Measurements from ENCODE around the gene AP1S1.
"Not testable (repeated sequence)": the region's sequence is repeated elsewhere in the genome, so short reads cannot be mapped to it uniquely, and the experiment has no call there.

AP1S1 gene

DNA sequence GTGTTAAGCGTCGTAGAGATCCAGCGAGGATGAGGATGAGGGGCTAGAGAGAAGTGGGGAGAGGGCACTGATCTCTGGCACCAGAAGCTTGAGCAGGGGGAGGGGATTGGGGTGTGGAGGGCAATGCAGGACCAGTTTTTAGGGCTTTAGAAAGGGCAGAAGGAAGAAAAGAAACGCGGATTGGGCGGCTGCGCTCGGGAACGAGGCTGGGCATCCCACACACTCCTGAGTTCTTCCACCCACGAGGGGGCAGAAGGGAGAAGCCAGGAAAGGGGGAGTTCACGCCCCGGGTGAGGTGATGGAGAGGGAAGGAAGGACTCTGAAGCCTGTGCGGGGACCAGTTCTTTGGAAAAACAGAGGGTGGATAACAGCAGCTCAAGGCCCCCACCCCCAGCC, 17.2 kb downstream of the AP1S1 start:
- DNase-seq (ENCODE audit: low spot score) = peak; percentile 58

DNA sequence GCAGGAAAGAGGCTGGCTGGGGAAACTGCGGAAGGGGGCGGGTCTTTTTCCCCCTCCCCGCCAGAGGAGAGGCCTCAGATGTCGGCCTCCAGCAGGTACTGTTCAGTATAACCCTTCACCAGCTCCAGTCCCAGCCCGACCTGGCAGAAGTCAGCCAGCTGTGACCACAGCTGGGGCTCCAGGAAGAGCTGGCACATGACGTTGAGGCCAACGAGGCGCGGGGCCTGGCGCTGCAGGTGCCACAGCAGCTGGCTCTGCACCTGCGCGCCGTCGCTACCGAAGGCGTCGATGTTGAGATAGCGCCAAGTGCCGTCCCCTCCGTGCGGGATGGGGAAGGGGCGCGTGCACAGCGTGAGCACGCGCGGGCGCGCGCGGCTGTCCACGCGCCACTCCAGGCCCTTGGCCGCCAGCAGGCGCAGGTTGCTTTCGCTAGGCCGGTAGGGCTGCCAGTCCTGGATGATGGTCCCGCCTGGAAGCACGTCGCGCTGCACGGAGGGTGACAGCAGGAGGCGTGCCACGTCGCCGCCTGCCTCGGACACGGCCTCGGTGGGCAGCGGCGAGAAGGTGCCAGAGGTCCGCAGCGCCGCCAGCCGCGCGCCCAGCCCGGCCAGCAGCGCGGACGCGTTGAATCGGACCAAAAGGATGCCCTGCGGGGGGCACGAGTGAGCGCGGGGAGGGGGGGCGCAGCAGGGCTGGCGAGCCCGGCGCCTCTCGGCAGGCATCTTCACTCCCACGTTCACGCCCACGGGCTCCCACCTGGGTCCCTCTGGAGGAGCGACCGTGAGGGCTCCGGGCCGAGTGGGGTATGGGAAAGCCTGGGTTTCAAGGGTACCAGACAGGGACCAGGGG, 18.0 kb downstream of the AP1S1 start:
- peak; percentile 52 for DNase-seq (ENCODE audit: low spot score)

DNA sequence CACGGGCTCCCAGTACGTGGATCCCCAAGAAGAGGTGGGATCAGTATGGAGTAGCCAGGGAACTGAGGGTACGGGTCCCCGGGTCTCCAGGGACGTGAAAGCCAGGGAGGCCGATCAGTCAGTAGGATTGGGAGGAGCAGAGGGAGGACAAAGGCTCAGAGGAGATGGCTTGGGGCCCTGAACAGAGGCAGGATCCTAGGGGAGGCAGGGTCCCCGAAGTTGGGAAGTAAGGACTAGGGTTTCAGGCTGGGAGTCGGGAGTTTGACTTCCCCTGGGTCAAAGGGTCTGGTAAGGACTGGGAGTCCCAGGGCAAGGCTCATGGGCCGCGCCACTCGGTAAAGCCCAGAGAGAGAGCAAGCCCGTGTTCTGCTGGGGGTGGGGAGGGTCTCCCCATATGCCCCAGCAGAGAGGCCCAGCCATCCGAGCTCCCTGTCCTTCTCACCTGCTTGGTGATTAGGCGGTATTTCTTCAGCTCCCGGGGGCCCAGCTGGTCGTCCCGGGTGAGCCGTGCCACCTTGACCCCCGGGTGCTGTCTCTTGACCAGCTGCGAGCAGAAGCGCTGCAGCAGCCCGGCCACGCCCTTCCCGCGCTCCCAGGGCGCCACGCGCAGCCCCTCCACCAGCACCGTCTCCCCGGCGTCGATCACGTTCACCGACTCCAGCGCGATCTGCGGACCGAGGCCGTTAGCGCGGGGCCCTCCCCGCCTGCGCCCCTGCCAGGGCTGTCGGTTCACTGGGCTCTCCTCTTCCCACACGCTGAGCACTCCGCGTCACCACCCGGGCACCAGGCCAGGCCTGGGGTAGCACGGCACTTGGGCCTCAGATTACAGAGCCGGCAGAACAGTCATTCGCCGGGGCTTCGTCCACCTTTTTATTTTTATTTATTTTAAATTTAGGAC, 18.8 kb downstream of the AP1S1 start:
- DNase-seq (ENCODE audit: low spot score) = peak; percentile 54

DNA sequence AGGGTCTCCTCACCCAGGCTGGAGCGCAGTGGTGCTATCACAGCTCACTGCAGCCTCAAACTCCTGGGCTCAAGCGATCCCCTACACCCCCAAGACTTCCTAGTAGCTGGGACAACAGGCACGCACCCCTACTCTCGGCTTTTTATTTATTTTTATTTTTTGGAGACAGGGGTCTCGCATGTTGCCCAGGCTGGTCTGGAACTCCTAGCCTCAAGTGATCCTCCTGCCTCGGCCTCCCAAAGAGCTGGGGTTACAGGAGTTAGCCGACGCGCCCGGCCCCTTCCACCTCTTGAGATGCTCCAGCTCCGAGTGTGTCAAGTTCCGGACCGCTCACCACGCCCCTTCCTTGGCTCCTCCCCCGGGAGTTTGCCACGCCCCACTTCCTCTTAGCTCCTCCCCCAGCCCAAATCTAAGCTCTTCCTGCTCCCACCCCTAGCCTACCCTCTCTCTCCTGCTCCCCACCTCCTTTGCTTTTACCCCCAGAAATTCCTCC, 19.5 kb downstream of the AP1S1 start:
- DNase-seq (ENCODE audit: low spot score) = peak; percentile 68

DNA sequence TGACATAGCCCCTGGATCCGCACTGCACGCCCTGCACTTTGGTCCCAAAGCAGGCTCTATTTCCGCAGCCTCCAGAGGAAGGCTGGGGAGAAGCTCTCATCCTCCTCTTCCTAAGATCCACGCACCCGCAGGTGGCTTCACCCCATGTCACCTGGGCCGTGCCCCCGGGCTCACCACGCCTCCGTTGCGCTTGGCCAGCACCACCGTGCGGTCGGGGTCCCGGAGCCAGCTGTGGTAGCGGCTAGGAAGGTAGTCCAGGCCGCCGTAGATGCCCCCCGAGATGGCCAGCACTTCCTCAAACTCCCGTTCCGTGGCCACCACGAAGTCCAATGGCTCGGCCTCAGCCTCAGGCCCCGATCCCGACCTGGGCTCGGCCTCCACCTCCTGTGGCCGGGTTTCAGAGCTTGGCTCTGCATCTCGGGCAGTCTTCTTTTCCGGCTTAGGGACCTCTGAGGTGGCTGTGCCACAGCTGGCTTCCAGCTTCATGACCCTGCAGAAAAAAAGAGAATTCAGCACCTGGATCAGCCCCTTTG, 20.1 kb downstream of the AP1S1 start:
- DNase-seq (ENCODE audit: low spot score) = no peak

DNA sequence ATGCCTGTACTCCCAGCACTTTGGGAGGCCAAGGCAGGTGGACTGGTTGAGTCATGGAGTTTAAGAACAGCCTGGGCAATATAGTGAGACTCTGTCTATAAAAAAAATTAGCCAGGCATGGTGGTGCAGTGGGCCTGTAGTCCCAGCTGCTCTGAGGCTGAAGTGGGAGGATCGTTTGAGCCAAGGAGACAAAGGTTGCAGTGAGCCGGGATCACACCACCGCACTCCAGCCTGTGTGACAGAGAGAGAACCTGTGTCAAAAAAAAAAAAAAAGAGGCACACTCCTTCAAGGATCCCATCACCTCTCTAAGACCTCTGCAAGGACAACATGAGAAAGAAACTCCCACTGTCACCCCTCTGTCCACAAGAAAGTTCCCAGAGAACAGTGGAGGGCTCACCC, 21.4 kb downstream of the AP1S1 start:
- DNase-seq (ENCODE audit: low spot score) = no peak

DNA sequence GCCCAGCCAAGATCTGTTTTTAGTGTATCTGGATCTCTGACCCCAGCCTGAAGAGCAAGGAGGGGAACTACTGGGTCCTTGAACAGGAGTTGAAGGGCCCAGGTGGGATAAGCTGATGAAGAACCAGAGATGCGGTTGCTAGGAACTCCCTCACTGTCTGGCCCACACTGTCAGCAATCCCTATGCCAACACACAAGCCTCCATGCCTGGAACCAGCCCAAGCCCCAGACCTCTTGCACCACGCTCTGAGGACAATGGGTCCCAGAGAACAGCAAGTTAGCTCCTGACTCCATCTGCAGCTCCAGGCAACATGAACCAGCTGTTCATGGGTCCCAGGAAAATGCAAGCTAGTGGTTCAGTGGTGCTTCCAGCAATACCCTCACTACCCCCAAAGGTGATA, 23.4 kb downstream of the AP1S1 start:
- DNase-seq (ENCODE audit: low spot score) = no peak

DNA sequence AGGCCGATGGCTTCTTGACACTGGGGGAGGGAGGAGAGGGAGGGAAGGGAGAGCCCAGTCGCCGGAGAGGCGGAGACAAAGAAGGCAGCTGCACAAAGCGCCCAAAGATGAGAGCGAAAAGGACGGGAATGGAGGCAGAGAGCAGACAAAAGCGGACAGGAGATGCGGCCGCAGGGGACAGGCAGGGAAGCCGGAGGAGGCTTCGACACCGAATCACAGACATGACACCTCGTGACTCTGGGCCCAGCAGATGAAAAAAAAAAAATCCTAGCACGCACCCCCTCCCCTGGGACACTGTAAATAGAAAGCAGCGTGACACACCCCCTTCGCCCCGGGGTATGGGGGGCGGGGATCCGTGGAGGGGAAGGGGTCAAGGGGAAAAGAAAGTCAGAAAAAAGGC, 24.8 kb downstream of the AP1S1 start:
- no peak for DNase-seq (ENCODE audit: low spot score)

DNA sequence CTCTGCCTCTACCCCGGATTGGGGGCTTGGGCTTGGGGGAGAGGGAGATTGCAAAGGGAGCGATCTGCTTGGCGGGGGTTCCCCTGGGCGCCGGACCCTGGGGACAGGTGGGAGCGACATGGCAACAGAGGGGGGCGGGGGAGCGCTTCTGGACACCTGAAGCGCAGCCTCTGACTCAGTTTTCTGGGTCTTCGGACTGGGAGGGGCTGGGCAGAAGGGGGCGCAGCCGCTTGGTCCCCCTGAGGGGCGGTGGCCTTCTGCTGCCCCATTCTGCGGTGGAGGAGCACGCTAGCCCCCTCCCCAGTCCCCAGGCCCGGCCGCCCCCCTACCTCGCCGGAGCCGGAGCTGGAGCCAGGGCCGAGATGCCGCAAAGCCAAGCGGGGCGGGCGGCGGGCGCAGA, 25.4 kb downstream of the AP1S1 start:
- no peak for DNase-seq (ENCODE audit: low spot score)

DNA sequence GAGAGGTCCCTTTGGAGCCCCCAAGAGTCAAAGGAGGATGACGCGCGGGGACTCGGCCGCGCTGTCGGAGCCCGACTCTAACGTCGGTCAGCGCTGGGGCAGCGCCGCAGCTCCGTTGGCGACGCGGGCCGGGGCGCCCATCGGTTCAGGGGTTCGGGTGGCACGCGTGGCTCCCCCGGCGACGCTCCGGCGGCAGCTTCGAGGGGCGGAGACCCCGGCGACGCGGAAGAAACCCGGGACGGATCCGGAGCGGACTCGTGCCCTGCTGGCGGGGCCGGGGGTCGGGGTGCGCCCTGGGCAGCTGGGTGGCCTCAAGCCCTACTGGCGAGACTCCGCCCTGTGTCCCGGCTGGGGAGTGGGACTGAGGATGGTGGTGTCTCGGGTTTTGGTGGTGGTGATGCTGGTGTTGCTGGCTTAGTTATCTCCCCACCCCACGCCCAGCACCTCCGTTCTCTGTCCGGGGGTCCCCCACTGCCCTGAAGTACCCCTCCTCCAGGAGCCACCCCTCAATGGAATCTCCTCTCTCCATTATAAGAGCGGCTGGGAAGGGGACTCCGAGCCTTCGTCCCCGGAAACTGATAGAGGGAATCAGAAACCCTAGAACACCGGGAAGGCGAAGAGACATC, 26.0 kb downstream of the AP1S1 start, which contains the start of gene NAT16:
Gene NAT16 (minus strand): TSS at position 164 of the 626 bp plus-strand sequence. CDS start 5,486 bp downstream, outside the sequence.
- DNase-seq (ENCODE audit: low spot score) = no peak

DNA sequence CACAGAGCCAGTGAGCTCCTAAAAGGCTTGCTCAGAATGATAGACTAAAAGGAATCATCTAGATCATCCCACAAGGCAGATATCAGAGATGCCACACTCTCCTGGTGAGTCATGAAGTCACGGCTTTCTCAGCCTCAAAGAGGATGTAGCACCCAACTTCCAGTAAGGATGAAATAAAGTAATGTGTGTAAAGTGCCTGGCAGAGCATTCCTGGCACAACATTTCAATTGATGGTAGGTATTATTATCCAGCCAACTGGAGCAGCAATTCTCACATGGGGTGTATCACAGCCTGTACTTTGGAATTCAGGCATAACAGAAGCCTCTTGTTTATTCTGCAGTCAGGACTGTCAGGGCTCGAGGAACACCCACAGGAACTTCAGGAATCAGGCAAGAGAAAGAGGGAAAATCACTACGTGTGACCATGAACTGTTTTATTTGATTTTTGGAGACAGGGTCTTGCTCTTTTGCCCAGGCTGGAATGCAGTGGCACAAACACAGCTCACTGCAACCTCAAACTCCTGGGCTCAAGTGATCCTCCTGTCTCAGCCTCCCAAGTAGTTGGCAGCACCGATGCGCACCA, 31.1 kb downstream of the AP1S1 start:
- DNase-seq (ENCODE audit: low spot score) = no peak

DNA sequence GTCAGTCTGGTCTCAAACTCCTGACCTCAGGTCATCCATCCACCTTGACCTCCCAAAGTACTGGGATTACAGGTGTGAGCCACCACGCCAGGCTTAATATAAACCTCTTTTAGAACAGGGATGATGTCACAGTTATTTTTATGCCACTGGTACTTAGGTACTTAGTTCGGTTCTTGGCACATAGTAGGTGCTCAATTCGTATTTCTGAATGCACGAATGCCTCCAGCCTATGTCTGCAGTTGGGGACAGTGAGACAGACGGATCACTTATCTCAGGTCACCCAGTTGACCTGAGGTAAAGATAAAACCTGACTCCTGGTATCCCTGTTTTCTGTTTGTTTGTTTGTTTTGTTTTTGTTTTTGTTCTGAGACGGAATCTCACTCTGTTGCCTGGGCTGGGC, 31.9 kb downstream of the AP1S1 start:
- no peak for DNase-seq (ENCODE audit: low spot score)

DNA sequence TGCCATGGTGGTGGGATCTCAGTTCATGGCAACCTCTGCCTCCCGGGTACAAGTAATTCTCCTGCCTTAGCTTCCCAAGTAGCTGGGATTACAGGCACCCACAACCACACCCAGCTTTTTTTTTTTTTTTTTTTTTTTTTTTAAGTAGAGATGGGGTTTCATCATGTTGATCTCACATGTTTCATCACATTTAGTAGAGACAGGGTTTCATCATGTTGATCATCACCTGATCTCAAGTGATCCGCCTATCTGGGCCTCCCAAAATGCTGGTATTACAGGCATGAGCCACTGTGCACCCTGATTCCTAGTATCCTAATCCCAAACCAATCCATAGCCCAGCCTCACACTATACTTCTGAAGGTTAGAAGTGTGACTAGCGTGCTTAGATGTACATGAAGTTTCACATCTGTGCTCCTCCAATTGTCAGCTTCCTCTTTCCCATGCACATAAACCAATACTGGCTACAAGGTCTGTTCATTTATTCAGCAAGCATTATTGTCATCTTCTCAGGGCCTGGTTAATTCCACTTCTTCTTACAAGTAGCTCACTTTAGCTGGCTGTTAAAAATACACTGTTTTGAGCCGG, 32.7 kb downstream of the AP1S1 start:
- no peak for DNase-seq (ENCODE audit: low spot score)

DNA sequence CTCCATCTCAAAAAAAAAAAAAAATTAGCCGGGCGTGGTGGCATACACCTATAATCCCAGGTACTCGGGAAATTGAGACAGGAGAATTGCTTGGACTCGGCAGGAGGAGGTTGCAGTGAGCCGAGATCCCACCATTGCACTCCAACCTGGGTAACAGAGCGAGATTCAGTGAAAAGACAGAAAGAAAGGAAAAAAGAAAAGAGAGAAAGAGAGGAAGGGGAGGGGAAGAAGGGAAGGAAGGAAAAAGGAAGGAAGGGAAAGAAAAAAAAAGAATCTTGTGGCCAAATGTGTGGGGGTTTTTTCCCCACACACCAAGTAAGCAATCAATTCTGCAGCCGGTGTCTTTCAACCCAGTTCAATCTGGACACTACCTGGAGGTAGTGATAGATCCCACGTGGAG, 34.8 kb downstream of the AP1S1 start:
- no peak for DNase-seq (ENCODE audit: low spot score)

DNA sequence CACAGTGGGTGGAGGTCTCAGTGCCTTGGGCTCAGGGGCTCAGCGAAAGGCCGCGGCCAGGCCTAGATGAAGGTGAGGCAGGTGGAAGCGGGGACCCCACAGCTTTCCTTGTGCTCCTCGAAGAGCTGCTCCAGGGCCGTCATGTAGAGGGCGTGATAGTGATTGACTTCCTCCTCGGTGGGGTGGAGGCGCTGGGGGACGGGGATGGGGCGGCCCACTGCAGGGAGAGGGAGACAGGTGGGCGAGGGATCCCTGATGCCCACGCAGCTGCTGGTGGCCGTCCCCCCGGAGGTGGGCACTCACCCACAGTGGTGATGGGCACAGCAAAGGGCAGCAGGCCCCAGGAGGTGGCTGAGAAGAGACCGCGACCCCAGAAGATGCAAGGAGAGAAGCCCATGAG, 41.6 kb downstream of the AP1S1 start:
- no peak for DNase-seq (ENCODE audit: low spot score)

DNA sequence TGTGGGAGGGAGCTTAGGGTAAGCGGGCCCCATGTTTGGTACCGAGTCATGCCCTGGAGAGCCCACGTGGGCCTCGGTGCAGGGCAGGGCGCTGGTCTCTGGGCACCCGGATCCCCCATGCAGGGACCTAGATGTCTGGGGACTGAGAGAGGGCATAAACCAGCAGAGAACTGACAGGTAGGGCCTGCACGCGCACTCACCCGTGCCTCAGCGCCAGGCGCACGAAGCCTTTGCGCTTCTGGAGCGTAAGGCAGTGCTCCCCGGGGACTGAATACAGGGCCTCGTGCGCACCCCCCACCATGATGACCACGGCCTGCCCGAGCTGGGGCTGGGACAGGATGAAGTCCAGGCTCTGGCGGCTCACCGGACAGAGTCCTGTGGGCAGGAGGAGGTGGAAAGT, 43.7 kb downstream of the AP1S1 start:
- DNase-seq (ENCODE audit: low spot score) = peak; percentile 28

DNA sequence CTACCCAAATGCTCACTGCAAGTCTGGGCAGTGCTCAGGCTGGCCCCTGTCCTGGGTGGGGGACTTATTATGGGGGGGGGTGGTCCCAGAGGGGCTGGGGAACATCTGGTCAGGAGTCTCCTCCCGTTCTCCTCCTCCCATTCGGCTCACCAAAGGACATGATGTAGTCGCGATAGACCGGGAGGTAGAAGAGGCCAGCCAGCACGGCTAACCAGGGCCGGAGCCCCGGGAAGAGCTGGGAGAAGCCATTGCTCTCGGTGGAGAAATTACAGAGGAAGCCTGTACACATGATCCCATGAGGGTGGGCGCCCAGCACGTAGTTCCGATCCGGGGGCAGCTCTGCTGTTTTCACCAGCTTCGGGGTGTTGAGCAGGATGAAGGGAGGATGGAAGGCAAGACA, 44.2 kb downstream of the AP1S1 start:
- no peak for DNase-seq (ENCODE audit: low spot score)

DNA sequence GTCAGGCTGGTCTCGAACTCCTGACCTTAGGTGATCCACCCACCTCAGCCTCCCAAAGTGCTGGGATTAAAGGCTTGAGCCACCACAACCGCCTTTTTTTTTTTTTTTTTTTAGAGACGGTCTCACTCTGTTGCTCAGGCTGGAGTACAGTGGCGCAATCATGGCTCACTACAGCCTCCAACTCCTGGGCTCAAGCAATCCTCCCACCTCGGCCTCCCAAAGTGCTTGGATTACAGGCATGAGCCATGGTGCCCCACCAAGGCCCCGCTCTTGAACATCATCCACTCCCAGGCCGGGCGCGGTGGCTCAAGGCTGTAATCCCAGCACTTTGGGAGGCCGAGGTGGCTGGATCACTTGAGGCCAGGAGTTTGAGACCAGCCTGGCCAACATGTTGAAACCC, 45.2 kb downstream of the AP1S1 start:
- not testable (repeated sequence) for DNase-seq (ENCODE audit: low spot score)

DNA sequence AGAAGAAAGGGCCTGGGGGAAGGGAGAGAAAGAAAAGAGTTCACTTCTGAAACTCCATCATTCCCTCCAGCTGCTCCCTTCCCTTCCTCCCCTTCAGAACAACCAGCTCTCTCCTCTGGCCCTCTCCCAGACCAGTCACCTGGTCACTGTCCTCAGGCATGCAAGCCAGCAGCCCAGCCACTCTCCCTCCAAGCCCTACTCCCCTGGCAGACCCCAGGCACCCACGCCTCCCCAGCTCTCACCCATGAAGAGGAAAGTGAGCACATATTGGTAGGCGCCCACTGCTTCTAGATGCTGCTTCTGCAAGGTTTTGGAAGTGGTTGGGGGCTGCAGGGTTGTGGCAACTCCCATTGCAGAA, 46.2 kb downstream of the AP1S1 start:
- no peak for DNase-seq (ENCODE audit: low spot score)

DNA sequence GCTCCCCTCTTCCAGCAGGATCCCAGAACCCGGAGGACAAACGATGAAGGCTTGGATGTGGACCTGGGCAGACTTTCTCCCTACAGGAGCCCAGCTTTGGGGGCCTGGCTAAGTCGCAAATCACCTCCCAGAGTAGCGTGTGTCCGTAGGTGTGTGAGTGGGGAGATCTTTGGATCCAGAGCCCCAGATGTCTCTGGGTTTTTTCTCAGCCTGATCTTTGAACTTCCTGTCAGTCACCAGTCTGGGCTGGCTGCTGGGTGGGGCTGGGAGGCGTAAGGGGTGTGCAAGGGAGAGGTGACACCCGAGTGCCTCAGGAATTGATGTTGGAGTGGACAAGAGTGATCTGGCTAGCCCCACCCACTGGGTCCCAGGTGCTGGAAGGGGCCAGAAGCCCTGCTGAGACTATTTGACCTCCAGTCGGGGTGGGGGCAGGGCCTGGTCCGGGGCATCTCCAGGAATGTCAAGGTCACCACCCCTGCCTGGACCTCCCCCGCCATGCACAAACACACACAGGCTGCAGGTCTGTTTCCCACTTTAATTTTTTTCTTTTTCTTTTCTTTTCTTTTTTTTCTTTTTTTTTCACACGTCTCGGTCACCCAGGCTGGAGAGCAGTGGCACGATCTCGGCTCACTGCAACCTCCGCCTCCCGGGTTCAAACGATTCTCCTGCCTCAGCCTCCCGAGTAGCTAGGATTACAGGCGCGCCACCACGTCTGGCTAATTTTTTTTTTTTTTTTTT, 46.8 kb downstream of the AP1S1 start, which contains the start of gene MOGAT3:
Gene MOGAT3 (minus strand): TSS at position 175 of the 738 bp plus-strand sequence. CDS start 182 bp downstream, outside the sequence.
- DNase-seq (ENCODE audit: low spot score) = no peak

All from D341Med (cell line).